GM23248 (cell line): ENCODE data around the gene RABGAP1L.

Source experiments
- EZH2 ChIP-seq: fragments of 200-600 bp; sonication (generic); IDR thresholded peaks from 2 replicates; pipeline ENCODE4 v1.6.1; 2018; ENCODE audit warnings: antibody characterized with exemption, mild to moderate bottlenecking; ENCODE audit not compliant: insufficient read depth, poor library complexity, severe bottlenecking
- EZH2phosphoT487 ChIP-seq: fragments of 200-600 bp; sonication (generic); IDR thresholded peaks from 2 replicates; pipeline ENCODE4 v1.6.1; 2018; ENCODE audit warnings: antibody characterized with exemption, moderate library complexity, mild to moderate bottlenecking, low read depth; ENCODE audit not compliant: insufficient read depth

- no peak for TF ChIP-seq EZH2
- TF ChIP-seq EZH2phosphoT487: no peak
Measured at GRCh38 chr1:174800216-174800851, 641.0 kb downstream of the RABGAP1L start.
